ENCODE measurements around the gene GJB1. TPM values are rescaled to one million over a fixed set of nuclear protein-coding genes. Genes with fewer than 3 reads are reported as not detected.

GJB1 gene
- not detected in 2 replicates for total RNA-seq

DNA sequence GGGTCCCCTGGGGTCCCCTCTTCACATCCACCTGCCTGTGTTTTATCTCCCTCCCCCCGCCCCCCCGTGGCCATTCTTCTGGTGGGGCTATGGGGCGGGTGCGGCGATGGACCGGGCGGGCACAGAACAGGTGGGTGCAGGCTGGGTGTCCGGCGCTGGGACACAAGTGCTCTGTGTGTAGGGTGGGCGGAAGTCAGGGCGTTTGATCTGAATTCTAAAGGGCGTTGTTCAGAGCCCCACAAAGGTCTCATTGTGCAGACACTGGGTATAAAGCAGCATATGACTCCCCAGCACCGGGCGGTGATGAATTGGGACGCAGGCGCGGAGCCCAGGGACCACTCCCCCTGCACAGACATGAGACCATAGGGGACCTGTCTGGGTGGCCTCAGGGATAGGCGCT lies at the start of gene GJB1:
Gene GJB1, plus strand, starts transcription at position 296 of the 400 bp plus-strand sequence. CDS start 484 bp downstream, outside the sequence.

DNA sequence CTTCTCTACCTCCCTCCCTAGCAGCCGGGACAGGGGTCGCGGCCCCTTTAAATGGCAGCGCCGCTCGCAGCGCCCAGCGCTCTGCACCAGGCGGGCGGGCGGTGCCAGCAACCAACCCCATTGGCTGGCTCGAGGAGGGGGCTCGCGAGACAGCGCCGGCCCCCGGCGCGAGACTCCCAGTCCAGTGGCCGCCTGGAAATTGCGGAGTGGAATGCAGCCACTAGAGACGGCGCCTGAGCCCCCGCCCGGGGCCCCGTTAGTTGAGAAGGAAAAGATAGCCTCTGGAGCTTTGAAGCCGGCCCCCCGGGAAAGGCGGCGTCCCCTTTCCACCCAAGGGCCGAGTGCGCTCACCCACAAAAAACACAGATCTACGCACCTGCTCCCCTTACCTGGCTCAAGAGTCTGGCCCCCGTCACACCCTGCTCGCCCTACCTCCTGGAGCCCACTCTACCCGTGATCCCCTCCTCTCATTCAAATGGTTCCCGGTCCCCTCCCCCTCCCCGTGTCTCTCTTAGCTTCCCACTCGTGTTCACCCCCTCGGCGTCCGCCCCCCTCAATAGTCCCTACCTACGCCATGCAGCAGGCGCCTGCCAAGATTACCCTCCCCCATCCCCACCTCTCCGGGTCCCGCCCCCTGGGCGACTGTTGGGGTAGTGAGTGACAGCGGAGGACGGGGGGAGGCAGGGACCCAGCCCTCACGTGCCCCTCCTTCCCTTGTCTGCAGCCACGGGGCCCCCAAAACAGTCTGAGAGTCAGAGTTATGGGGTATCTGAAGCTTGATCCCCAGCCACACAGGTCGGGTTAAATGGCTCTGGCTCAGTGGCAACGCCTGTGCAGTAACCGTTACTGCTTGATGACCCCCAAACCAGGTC lies 31.3 kb downstream of the GJB1 start, which contains the start of gene ZMYM3:
Gene ZMYM3, minus strand, starts transcription at position 49 of the 872 bp plus-strand sequence. CDS start 885 bp downstream, outside the sequence.

Other genes with a start within 250 kb of the GJB1 start
- 68.5 and 80.8 TPM in 2 replicates for gene SNX12, start 154.9 kb upstream of the GJB1 start, total RNA-seq
- 4.5 and 5.3 TPM in 2 replicates for gene FOXO4, start 127.4 kb upstream of the GJB1 start, total RNA-seq
- not detected in 2 replicates for gene CXorf65, start 116.5 kb upstream of the GJB1 start, total RNA-seq
- not detected in 2 replicates for gene IL2RG, start 111.6 kb upstream of the GJB1 start, total RNA-seq
- 38.7 and 43.4 TPM in 2 replicates for gene MED12, start 104.6 kb upstream of the GJB1 start, total RNA-seq
- 0.09 TPM in 2 replicates for gene NLGN3, start 78.4 kb upstream of the GJB1 start, total RNA-seq
- gene ZMYM3, start 30.9 kb downstream of the GJB1 start, total RNA-seq: 10.4 and 10.5 TPM in 2 replicates
- gene NONO, start 60.4 kb downstream of the GJB1 start, total RNA-seq: 436 and 523 TPM in 2 replicates
- gene ITGB1BP2, start 78.5 kb downstream of the GJB1 start, total RNA-seq: 1.5 and 2.1 TPM in 2 replicates
- gene TAF1, start 143.1 kb downstream of the GJB1 start, total RNA-seq: 48.0 and 49.1 TPM in 2 replicates

All from endothelial cell of coronary artery (primary cell).